ENCODE results near the gene C1orf198.

Gene C1orf198

DNA sequence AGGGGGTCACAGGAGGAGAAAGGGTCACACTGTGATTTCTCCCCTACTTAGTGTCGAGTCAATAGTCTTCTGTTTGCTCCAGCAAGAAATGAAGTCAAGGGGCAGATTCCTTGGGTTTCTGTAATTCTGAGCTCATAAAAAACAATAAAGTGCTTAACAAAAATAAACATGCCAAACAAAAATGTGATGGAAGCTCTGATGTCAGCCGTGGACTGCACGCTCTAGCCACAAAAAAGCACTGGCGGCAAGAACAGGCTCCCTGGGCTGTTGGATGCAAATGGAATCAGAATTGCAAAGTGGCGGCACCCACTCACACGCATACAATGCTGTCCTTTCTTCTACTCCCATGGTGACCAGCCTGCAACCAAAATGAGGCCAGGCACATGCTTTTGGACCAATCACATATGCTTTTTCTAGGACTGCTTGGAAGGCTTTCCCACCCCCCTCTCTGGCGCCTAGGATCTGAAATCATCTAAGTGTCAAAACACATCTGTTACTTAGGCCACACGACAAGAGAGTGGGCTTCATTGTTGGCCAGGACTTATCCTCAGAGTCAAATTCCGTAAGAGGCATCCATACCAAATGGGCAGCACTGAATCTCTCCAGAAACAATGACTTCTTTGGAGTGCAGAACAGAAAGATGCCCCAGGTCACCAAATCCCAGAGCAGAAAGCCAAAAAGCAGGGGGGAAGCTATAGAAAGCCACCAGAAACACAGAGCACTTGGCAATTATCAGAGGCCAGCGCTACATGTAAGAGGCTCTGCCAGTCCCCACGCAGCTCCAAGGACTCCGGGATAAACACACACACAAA, 9.2 kb downstream of the C1orf198 start:
- TF ChIP-seq, protein P1, sequence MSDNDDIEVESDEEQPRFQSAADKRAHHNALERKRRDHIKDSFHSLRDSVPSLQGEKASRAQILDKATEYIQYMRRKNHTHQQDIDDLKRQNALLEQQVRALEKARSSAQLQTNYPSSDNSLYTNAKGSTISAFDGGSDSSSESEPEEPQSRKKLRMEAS (IDR thresholded peaks at IDR 0.05; ENCODE audit: low read depth, low read length): no peak
- TF ChIP-seq, protein P2, sequence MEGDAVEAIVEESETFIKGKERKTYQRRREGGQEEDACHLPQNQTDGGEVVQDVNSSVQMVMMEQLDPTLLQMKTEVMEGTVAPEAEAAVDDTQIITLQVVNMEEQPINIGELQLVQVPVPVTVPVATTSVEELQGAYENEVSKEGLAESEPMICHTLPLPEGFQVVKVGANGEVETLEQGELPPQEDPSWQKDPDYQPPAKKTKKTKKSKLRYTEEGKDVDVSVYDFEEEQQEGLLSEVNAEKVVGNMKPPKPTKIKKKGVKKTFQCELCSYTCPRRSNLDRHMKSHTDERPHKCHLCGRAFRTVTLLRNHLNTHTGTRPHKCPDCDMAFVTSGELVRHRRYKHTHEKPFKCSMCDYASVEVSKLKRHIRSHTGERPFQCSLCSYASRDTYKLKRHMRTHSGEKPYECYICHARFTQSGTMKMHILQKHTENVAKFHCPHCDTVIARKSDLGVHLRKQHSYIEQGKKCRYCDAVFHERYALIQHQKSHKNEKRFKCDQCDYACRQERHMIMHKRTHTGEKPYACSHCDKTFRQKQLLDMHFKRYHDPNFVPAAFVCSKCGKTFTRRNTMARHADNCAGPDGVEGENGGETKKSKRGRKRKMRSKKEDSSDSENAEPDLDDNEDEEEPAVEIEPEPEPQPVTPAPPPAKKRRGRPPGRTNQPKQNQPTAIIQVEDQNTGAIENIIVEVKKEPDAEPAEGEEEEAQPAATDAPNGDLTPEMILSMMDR (IDR thresholded peaks at IDR 0.05; ENCODE audit: low read depth, low read length): no peak
- TF ChIP-seq POLR2A (IDR thresholded peaks at IDR 0.05; ENCODE audit: extremely low read depth, insufficient read length) (no peak), MYC (IDR thresholded peaks at IDR 0.05; ENCODE audit: low read depth, low read length) (no peak)
- no peak for DNase-seq (ENCODE audit: low read depth)
- H3K4me3 ChIP-seq (ENCODE audit: low read depth, low read length): no peak overlapping the region

DNA sequence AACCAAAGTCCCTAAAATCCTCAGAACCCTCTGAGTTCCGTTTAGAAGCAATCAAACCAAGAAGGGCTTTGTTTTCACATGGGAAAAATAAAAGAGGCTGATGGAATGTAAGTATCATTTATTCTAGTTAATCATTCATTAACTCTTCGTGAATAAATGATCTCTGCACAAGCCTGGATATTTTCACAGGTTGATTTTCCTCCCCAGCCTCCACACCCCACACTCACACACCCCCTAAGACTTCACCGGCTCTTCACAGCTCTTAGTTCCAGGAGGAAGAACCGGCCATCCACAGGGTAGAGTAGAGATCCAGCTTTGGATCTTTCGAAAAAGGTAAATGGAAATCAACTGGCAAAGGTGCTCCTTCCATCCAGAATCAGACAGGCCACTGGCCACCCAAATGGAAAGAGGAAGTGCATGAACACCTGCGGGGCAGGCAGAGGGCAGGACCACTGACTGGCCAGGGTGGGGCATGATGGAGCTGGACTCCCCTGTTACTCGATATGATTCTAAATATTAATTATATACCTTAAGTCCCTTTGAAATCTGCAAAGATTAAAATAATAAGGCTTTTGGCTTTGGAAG, 10.0 kb downstream of the C1orf198 start:
- no peak overlapping the region for H3K4me3 ChIP-seq (ENCODE audit: low read depth, low read length)
- DNase-seq (ENCODE audit: low read depth): no peak
- TF ChIP-seq, protein P1 (IDR thresholded peaks at IDR 0.05; ENCODE audit: low read depth, low read length): no peak
- TF ChIP-seq, protein P2 (IDR thresholded peaks at IDR 0.05; ENCODE audit: low read depth, low read length): no peak
- no peak for TF ChIP-seq POLR2A (IDR thresholded peaks at IDR 0.05; ENCODE audit: extremely low read depth, insufficient read length)
- TF ChIP-seq MYC (IDR thresholded peaks at IDR 0.05; ENCODE audit: low read depth, low read length): no peak

DNA sequence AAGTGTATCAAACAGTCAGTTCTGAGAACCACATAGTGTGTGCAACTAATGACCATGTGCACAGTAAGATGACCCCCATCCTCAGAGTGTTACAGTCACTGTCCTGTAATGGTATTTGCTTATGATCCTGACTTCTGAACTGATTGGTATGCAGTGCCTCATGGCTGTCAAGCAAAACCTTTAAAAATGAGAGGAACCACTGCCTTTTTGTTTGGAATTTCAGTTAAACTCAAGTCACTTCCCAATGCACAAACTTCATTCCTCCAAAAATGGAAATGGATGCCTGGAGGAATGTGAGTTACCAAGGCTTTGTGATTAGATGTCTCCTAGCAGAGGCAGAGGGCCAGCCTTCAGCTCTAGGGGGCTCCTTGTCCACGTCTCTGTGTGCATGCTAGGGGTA, 10.5 kb downstream of the C1orf198 start:
- TF ChIP-seq, protein P1 (IDR thresholded peaks at IDR 0.05; ENCODE audit: low read depth, low read length): no peak
- TF ChIP-seq POLR2A (IDR thresholded peaks at IDR 0.05; ENCODE audit: extremely low read depth, insufficient read length) (no peak), MYC (IDR thresholded peaks at IDR 0.05; ENCODE audit: low read depth, low read length) (no peak)
- TF ChIP-seq, protein P2 (IDR thresholded peaks at IDR 0.05; ENCODE audit: low read depth, low read length): no peak
- no peak for DNase-seq (ENCODE audit: low read depth)
- H3K4me3 ChIP-seq (ENCODE audit: low read depth, low read length): no peak overlapping the region

DNA sequence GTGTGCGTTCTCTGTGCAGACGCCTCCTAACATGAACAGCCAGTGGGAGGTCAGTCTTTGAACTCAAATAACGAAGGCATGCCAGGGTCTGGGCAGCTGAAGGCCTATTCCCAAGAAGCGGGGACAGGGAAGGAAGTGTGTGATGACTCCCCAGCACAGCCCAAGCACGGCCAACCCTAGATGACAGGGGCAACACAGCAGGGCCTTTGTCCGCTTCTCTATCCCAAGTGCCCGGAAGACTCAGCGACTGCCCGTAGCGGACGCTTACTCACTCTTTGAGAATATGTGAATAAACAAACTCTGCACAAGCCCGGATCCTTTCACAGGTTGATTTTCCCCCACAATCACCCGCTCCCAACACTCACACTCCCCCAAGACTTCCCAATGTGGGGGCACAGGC, 11.2 kb downstream of the C1orf198 start:
- no peak overlapping the region for H3K4me3 ChIP-seq (ENCODE audit: low read depth, low read length)
- no peak for DNase-seq (ENCODE audit: low read depth)
- no peak for TF ChIP-seq POLR2A (IDR thresholded peaks at IDR 0.05; ENCODE audit: extremely low read depth, insufficient read length)
- TF ChIP-seq, protein P1 (IDR thresholded peaks at IDR 0.05; ENCODE audit: low read depth, low read length): no peak
- no peak for TF ChIP-seq MYC (IDR thresholded peaks at IDR 0.05; ENCODE audit: low read depth, low read length)
- TF ChIP-seq, protein P2 (IDR thresholded peaks at IDR 0.05; ENCODE audit: low read depth, low read length): no peak

DNA sequence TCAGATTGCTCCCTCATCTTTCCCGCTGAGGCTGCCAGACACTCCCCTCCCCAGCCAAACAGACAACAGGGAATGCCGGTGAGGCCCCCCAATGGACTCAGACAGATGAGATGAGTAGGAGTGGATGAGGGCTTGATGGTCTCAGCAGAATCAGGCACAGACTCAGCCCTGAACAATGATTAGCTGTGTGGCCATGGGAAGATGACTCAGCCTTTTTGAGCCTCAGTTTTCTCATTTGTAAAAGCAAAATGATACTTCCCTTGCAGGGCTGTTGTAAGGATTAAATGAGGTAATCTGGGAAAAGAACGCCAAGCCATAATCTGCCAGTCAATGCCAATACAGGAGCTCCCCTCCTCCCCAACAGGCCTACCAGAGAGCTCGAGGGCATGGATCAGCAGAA, 12.4 kb downstream of the C1orf198 start:
- DNase-seq (ENCODE audit: low read depth): no peak
- H3K4me3 ChIP-seq (ENCODE audit: low read depth, low read length): no peak overlapping the region
- TF ChIP-seq, protein P1 (IDR thresholded peaks at IDR 0.05; ENCODE audit: low read depth, low read length): no peak

DNA sequence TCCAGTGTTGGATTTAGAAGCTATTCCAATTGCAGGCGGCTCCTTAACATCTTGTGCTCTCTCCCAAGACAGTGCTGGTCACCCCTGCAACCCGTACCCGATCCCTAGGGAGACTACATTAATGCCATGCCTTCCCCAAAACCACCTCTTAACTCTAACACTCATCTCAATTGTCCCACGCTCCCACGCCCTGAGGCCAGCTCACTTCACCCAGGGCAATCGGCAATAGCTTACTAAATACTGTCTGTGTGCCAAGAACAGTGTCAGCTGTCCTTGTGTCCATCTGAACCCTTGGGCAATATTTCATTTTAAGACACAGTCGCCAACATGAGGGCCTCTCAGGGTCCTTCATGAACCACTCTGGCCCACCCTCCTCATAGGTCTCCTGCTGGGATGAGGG, 13.9 kb downstream of the C1orf198 start:
- TF ChIP-seq, protein P2 (IDR thresholded peaks at IDR 0.05; ENCODE audit: low read depth, low read length): no peak
- TF ChIP-seq POLR2A (IDR thresholded peaks at IDR 0.05; ENCODE audit: extremely low read depth, insufficient read length) (no peak), MYC (IDR thresholded peaks at IDR 0.05; ENCODE audit: low read depth, low read length) (no peak)
- TF ChIP-seq, protein P1 (IDR thresholded peaks at IDR 0.05; ENCODE audit: low read depth, low read length): no peak
- DNase-seq (ENCODE audit: low read depth): no peak
- H3K4me3 ChIP-seq (ENCODE audit: low read depth, low read length): no peak overlapping the region

Measured in NB4 (cell line).